ENCODE results near the gene CFAP57.

- TF ChIP-seq, protein P1, sequence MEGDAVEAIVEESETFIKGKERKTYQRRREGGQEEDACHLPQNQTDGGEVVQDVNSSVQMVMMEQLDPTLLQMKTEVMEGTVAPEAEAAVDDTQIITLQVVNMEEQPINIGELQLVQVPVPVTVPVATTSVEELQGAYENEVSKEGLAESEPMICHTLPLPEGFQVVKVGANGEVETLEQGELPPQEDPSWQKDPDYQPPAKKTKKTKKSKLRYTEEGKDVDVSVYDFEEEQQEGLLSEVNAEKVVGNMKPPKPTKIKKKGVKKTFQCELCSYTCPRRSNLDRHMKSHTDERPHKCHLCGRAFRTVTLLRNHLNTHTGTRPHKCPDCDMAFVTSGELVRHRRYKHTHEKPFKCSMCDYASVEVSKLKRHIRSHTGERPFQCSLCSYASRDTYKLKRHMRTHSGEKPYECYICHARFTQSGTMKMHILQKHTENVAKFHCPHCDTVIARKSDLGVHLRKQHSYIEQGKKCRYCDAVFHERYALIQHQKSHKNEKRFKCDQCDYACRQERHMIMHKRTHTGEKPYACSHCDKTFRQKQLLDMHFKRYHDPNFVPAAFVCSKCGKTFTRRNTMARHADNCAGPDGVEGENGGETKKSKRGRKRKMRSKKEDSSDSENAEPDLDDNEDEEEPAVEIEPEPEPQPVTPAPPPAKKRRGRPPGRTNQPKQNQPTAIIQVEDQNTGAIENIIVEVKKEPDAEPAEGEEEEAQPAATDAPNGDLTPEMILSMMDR (IDR thresholded peaks at IDR 0.05) = no peak
- no peak for TF ChIP-seq POLR2AphosphoS2 (conservative IDR thresholded peaks at IDR 0.05; ENCODE audit: low read length)
- TF ChIP-seq RCOR1 (IDR thresholded peaks at IDR 0.05; ENCODE audit: low read depth, low read length) = no peak
- no peak for TF ChIP-seq CHD2 (IDR thresholded peaks at IDR 0.05; ENCODE audit: low read length, partially characterized antibody)
- TF ChIP-seq MAX (IDR thresholded peaks at IDR 0.05) = no peak
- TF ChIP-seq POLR2A (IDR thresholded peaks at IDR 0.05; ENCODE audit: low read length) = no peak
- TF ChIP-seq EHMT2 (IDR thresholded peaks at IDR 0.05; ENCODE audit: low read depth) = no peak
- no peak for TF ChIP-seq ZNF302 (CRISPR knock-in tag; IDR thresholded peaks at IDR 0.05)
- TF ChIP-seq MYC (IDR thresholded peaks at IDR 0.05; ENCODE audit: borderline replicate concordance, low read length) = no peak
- TF ChIP-seq, protein P2, sequence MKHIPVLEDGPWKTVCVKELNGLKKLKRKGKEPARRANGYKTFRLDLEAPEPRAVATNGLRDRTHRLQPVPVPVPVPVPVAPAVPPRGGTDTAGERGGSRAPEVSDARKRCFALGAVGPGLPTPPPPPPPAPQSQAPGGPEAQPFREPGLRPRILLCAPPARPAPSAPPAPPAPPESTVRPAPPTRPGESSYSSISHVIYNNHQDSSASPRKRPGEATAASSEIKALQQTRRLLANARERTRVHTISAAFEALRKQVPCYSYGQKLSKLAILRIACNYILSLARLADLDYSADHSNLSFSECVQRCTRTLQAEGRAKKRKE (CRISPR knock-in tag; IDR thresholded peaks at IDR 0.05; ENCODE audit: low read depth) = no peak
- TF ChIP-seq PHF8 (IDR thresholded peaks at IDR 0.05; ENCODE audit: borderline replicate concordance, low read depth) = no peak
- TF ChIP-seq REST (IDR thresholded peaks at IDR 0.05) = no peak
- TF ChIP-seq RARB (CRISPR knock-in tag; IDR thresholded peaks at IDR 0.05) = no peak
These were observed 58.0 kb downstream of the CFAP57 start for GRCh38 chr1:43229826-43230780.
